ENCODE data around the gene INO80D. TPM values are rescaled to one million over a fixed set of nuclear protein-coding genes. Genes with fewer than 3 reads are reported as not detected.

The INO80D gene
- total and polyA plus RNA-seq, 2 of the 13 experiments (the other 11 are each of a cell fraction or from before 2014, with no cell fraction given) = 7.6 to 7.9 TPM

GRCh38 chr2:205989271-205990071 lies 96.5 kb downstream of the INO80D start (continued):
- TF ChIP-seq ZNF512 (CRISPR knock-in tag; IDR thresholded peaks at IDR 0.05) (no peak), ZNF160 (CRISPR knock-in tag; IDR thresholded peaks at IDR 0.05) (no peak), MXD1 (CRISPR knock-in tag; IDR thresholded peaks at IDR 0.05) (no peak), ZNF275 (CRISPR knock-in tag; IDR thresholded peaks at IDR 0.05; ENCODE audit: borderline replicate concordance) (no peak), HNF1A (IDR thresholded peaks at IDR 0.05; ENCODE audit: low read depth) (no peak), HNF1A (CRISPR knock-in tag; IDR thresholded peaks at IDR 0.05; ENCODE audit: borderline replicate concordance) (no peak), ZNF616 (CRISPR knock-in tag; IDR thresholded peaks at IDR 0.05; ENCODE audit: low read depth) (no peak), ZNF773 (CRISPR knock-in tag; IDR thresholded peaks at IDR 0.05; ENCODE audit: borderline replicate concordance) (no peak), TFAP4 (IDR thresholded peaks at IDR 0.05; ENCODE audit: borderline replicate concordance, low read depth) (0 out of 2 replicates have a peak, but pooled peaks have one; percentile 35), ZSCAN22 (CRISPR knock-in tag; IDR thresholded peaks at IDR 0.05) (no peak), ZNF234 (CRISPR knock-in tag; conservative IDR thresholded peaks at IDR 0.05) (no peak), TCF7 (IDR thresholded peaks at IDR 0.05; ENCODE audit: low read depth) (no peak), ZNF251 (CRISPR knock-in tag; IDR thresholded peaks at IDR 0.05) (no peak), GLI4 (CRISPR knock-in tag; IDR thresholded peaks at IDR 0.05; ENCODE audit: borderline replicate concordance) (no peak)

Data from HepG2 (cell line).